HT-29 (cell line): ENCODE data around the gene WWOX. TPM values are rescaled to one million over a fixed set of nuclear protein-coding genes. Genes with fewer than 3 reads are reported as not detected.

Source experiments
- DNase-seq: peaks from one replicate; pipeline ENCODE4 v3.0.0-alpha.2; 2015; ENCODE audit warnings: low spot score
- total RNA-seq: library from RNA; depleted of rRNA; stranded (reverse); fragments of >200 nt; shearing (Covaris generic); gene quantifications from 2 replicates; pipeline ENCODE4 v1.2.3, GENCODE V29; 2014

The WWOX gene
- total RNA-seq, 1 experiment from 2014 or later = 27.3 TPM

GRCh38 chr16:78461087-78461486, 361.6 kb downstream of the WWOX start:
- no peak for DNase-seq

GRCh38 chr16:78461496-78462287, 362.2 kb downstream of the WWOX start:
- peak; percentile 41 for DNase-seq

- DNase-seq = no peak
Observed at GRCh38 chr16:78462288-78463208, 363.1 kb downstream of the WWOX start.

GRCh38 chr16:78463591-78463990, 364.1 kb downstream of the WWOX start:
- no peak for DNase-seq

DNA sequence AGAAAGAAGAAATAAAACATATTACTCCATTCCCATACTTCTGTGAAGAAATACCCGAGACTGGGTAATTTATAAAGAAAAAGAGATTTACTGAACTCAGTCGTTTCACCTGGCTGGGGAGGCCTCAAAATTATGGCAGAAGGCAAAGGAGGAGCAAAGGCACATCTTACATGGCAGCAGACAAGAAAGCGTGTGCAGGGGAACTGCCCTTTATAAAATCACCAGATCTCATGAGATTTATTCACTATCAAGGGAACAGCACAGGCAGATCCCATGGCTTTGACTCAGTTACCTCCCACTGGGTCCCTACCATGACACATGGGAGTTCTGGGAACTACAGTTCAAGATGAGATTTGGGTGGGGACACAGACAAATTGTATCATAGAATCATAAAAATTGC, 365.4 kb downstream of the WWOX start:
- DNase-seq = no peak

- DNase-seq = no peak
Observed at GRCh38 chr16:78465730-78466129, 366.3 kb downstream of the WWOX start.

- no peak for DNase-seq
Observed at GRCh38 chr16:78469787-78470186, 370.3 kb downstream of the WWOX start.

- DNase-seq = no peak
Observed at GRCh38 chr16:78473031-78473699, 373.7 kb downstream of the WWOX start.

- DNase-seq = no peak
Observed at GRCh38 chr16:78474762-78475161, 375.3 kb downstream of the WWOX start.

- DNase-seq = no peak
Observed at GRCh38 chr16:78476615-78477014, 377.2 kb downstream of the WWOX start.

GRCh38 chr16:78478267-78478861, 378.9 kb downstream of the WWOX start:
- DNase-seq = peak; percentile 16

DNA sequence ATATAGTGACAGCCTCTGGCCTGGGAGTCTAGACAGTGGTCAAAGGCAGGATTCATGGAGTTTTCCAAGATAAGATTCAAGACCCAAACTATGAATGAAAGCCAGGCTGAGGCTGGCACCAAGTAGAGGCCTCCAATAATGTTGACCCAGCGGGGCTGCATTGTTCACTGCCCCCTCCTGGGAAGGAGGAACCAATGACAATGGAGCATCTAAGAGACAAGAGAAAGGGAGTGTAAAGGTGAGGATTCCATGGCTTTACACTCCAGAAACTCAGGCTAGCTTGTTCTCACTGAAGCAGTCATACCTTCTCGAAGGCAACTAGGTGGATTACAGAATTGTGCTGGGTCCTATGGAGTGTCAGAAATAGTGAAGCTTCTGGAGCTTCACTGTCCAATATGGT, 380.3 kb downstream of the WWOX start:
- DNase-seq = no peak

- DNase-seq = no peak
Observed at GRCh38 chr16:78480588-78480987, 381.1 kb downstream of the WWOX start.

DNA sequence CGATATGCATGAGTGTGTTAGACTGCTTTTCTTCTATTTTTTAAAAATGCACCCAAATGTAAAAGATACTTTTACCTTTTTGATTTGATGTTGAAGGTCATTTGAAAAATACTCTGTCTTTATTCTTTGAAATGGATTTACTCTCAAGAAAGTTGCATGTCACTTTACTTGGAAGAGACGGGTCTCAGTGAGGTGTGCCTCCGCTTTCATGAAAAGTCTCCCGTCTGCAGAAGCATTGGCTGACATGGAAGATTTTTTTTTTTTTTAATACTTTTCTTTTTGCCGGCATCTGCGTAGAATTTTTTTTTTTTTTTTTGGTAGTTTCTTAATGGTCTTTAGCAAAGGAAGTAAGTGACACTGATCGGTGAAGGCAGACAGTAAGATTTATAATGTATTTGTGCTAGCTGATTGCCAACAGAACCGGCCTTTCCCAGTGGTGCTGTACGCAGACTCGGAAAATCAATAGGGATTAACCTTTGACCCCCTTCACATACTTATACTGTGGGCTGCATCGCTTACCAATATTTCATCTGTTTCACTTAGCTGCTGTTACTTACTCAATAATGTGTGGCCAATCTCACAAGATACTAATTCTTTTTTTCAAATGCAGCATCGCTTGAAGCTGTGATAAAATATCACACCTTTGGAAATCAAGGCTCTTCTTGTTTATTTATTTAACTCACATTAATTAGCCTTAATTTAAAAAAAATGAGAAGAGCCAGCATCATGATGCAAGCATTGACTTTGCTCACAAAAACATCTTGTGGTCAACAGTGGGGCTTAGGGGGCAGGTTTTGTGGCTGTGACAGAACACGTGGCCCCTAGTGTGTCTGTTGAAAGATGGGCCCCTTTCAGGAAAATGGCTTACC, 383.9 kb downstream of the WWOX start:
- no peak for DNase-seq

- no peak for DNase-seq
Observed at GRCh38 chr16:78484509-78485058, 385.1 kb downstream of the WWOX start.

DNA sequence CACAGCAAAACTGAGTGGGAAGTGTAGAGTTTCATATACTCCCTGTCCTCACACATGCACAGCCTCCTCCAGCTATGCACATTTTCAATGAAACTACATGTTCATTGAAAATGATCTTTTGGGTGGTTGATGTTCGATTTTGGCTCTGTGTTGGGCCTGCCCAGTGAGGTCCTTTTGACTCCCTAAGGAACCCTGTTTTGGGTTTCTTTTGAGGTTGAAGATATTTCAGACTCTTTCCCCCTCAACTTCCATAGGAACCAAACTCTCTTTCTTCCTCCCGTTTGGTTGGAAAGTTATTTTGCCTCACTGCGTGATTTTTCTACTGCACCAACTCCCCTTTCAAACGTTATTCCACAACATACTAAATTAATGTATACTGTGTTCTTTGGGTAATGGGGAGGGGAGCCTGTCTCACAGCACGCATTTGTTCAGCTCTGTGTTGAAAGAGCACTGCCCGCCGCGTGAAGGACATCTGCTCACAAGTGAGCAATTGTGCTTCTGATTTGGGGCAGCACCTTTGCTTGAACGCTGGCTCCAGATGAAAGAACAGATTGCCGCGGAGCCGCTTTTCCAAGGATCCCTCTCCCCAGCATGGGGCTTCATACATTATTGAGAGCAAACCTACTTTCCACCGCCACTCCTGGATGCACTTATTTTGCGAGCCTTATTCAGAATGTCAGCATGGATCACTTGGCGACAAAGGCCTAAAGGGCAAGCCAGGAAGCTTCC, 385.9 kb downstream of the WWOX start:
- no peak for DNase-seq

DNA sequence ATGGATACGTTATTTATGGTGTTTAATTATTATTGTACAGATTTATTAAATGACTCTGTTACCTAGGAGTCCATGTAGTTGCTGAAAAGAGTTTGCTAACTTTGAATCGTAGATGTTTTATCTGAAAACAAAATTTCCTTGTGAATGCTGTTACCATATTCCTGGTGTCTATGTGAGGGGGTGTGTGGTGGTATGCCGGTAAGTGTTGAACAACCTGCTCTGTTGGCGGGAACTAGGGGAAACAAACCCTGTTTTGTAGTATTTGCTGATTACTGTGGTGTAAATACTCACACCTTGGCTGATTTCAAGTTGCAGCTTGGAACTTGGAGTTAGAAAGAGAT, 386.4 kb downstream of the WWOX start:
- no peak for DNase-seq

GRCh38 chr16:78487471-78487870, 388.0 kb downstream of the WWOX start:
- no peak for DNase-seq

GRCh38 chr16:78489072-78489471, 389.6 kb downstream of the WWOX start:
- no peak for DNase-seq

DNA sequence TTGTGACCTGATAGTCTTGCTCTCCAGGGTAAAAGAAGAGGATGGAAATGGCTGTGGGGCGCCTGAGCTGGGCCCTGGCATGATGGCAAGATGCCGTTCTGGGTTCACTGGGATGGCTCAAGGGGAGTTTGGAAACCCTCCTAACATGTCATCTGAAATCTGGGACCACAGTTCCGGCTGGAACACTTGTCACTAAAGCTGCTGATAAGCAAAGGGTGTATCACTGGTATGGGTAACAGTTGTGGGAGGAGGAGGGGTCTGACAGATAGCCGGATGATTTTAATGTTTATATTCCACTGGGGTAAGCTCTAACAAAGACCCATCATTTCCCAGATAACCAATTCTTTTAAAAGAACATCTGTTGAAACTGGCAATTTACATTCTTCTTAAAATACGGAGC, 390.2 kb downstream of the WWOX start:
- DNase-seq = no peak
